CD4-positive, alpha-beta T cell treated with Interleukin-12 subunit alpha and Interleukin-12 subunit beta, for 1 hour (primary cell): ENCODE data around the gene TTC29.
"Not testable (repeated sequence)": the region's sequence is repeated elsewhere in the genome, so short reads cannot be mapped to it uniquely, and the experiment has no call there.

Source experiments
- DNase-seq: peaks from one replicate; pipeline ENCODE4 v3.0.0-alpha.2; 2020

Gene TTC29

DNA sequence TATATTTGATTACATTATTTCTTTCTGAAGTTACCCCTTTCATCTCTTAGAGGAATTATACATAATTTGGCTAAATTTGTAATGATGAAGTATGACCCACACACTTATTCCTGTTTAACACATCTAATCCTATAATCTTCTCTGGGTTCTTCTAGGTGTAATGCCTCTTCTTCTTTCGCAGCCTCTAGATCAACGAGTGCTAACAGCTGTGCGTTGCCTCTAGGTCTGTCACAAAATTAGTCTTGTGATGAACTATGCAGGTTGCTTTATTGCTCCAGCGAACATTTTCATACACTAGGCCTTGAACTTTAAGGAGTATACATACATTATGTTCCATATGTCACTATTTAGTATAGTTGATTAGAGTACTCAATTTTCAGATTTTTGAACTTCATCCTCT, 89.9 kb downstream of the TTC29 start:
- no peak for DNase-seq

DNA sequence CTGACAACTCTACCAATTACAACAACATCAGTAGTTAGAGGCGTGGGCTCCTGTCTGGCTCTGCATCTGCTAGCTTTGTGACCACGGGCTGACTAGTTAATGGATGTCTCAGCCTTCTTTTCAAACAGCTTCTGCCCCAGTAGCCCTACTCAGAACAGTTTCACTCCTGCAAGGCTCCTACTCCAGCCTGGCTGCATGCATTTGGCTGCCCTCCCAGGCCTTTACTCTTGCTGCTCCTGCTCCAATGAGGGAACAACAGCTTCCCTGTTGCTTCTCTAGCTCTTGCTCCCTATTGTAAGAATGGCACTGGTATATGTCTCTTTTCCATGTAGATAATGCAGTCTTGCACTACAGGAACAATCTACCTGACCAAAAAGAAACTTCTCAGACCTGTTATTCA, 93.3 kb downstream of the TTC29 start:
- no peak for DNase-seq

DNA sequence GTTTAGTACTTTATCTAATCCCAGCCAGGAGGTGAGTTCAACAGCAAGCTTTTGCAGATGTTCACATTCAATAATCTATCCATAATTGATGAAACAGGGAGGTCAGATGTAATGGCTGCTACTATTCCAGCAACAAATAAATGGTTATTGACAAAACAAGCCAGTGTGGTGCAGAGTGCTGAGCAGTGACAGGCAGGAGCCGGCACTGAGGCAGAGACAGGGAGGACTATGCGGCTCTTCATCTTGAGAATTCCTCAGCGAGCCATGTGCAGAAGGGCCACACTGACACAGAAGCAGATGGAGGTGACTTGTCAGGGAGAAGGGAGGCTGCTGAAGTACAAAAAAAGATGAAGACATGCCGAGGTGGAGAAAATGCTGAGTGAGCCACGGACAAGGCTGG, 98.3 kb downstream of the TTC29 start:
- DNase-seq, result no peak

DNA sequence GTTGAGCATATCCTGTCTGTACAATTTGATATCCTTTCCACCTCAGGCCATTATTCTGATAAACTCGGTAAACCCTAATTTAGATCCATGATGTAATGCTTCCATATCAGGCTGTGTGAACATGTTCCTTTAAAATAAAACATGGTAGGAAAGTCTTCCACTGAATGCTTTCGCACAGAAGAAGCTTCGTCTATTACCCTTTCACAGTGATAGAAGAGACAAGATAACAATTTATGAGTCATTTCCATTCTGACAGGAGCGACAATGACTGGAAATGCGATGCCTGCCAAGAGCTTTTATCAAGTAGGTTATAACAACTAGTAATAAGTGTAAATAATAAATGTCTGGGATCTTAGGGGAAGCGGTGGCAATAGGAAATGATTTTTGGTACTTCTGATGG, 98.8 kb downstream of the TTC29 start:
- DNase-seq, result no peak

DNA sequence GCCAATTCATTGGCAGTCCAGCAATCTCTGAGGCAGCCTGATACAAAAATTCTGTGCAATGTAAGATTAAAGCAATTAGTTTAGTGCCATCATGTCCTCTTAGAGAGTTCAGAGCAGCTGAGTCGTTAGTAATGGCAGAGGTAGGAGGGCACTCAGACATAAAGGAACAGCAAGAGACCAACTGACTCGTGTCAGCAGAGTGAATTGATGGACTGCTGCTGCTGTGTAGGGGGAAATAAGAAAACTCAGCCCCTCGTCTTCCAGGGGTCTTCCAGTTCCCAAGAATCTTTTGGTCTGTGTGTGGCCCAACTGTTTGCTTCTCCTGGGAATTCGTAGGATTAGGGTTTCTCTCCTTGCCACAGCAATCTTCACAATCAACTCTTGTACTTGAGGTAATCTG, 100.9 kb downstream of the TTC29 start:
- DNase-seq, result no peak

DNA sequence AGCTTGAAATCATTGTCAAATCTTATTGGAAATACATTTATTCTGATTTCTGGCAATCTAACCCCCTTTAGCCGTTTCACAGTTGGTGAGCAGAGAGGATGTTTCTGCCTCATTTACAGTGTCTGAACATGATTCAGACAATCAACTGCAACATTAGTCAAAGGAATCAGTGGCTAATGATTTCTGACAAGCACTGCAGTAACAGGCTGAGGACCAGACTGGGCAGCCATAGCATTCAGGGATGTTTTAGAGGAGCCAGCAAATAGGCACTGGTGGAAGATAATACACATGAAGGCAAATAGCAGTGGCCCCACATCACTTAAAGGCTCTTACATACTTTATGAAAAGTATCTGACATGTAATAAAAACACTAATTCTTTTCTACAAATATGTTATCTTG, 102.8 kb downstream of the TTC29 start:
- DNase-seq, result no peak

DNA sequence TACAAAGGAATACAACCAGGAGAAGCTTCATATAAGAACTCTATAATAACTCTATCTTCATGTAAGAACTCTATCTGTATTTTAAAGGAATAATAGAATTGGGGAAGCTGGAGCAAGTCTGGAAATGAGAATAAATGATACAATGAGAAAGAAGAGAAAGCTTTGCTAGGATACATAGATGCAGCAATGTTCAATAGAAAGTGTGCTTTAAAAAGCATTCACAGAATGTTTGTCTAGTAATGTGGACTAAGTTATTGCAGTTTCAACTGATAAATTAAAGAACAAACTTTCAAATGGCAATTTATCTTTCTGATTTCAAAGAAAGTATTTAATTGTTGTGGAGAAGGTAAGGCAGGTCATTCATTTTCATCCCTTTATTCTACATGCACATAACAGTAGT, 104.9 kb downstream of the TTC29 start:
- DNase-seq, result no peak

DNA sequence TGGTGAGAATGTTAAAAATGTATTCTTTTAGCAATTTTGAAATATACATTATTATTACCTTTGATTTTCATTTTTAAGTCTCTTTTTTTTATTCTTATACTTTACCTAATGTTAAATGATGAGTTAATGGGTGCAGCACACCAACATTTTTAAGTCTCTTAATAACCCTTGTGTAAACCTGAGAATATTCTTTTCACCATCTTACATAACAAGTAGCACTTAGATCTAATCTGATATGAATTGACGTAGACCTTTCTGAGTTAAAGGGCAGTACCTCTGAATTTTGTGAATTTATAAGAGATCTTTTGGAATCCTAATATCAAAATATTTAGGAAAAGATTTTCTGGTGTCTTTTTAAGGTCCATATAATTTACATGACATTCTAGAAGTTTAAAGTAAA, 110.6 kb downstream of the TTC29 start:
- no peak for DNase-seq

DNA sequence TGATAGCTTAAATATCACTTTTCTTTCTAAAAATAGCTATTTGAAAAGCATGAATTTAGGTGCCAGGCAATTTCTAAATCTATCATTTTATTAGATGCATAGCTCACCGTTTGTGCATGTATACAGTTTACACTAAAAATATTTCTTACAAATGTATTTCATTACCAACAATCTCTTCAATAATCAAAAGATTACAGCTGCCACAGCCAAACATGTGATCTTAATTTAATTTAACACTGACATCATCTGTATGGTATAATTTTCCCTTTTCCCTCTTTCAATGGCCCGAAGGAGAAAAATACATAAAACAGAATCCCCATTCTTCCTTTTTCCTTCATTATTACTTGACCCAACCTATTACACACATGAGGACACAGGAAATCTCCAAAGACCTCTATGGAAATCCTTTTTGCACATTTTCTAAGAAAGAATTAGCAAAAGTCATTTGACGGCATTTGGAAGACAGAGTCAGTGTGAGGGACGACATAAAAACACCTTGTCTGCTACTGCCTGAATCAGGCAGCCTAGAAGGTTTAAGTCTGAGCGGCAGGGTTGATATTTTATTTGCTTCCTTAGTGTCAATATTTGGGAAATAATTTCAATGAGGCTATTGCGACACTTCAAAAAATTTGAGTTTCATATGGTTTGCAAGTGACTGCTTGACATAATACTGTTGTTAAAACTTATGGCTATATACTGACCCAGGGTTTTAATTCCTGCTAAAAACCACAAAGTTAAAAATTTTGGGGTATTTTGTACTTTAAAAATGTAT, 111.2 kb downstream of the TTC29 start:
- DNase-seq, result no peak

DNA sequence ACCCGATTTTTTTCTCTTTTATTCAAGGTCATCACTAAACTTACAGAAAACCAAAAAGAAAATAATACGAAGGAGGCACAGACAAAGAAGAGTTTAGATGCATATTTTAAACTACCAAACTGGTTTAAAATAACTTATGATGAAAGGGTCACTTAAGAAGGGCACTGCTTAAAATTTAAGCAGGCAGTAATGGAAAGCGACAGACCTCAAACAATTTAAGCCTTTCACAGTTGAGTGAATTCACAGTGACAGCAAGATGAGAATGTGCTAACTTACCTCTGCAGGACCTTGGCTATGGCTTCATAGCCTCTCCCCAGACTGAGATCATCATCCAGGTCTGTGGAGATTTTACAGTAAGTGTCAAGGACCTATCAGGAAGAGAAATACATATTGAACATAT, 112.1 kb downstream of the TTC29 start:
- no peak for DNase-seq

DNA sequence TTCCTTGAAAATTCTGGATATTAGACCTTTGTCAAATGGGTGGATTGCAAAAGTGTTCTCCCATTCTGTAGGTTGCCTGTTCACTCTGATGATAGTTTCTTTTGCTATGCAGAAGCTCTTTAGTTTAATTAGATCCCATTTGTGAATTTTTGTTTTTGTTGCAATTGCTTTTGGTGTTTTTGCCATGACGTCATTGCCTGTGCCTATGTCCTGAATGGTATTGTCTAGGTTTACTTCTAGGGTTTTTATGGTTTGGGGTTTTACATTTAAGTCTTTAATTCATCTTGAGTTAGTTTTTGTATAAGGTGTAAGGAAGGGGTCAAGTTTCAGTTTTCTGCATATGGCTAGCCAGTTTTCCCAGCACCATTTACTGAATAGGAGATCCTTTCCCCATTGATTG, 122.7 kb downstream of the TTC29 start:
- DNase-seq, result not testable (repeated sequence)

DNA sequence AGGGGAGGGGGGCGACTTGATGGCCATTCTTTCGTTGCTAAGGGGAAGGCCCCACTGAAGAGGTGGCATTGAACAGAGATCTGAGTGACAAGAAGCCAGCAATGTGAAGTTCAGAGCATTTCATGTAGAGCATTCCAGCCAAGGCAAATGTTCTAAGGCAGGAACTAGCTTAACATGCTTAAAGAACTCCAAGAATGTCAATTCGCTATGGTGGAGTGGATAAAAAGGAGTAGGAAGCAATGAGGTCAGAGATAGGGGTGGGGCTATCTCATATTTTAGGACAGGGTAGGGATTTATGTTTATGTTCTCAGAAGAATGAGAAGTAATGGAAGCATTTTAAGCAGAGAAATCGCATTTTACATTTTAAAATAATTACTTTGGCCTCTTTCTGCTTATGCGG, 130.9 kb downstream of the TTC29 start:
- DNase-seq, result no peak

DNA sequence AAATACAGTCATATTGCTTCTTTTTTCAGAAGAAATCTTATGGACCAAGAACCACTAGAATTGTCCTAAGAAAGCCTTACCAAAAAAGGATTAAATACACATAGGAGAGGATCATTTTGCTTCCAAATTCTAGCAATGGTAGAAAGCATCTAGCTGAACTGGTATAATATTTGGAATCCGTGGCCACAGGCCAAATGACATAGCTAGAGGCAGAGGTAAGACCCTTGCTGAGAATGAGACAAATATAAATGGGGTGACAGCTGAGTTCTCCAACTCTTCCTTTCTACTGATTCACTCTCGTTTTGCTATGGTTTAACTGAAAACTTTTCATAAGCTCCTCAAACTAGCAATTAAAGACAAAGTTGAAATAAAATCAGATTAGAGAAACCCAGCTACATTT, 150.0 kb downstream of the TTC29 start:
- DNase-seq, result no peak

DNA sequence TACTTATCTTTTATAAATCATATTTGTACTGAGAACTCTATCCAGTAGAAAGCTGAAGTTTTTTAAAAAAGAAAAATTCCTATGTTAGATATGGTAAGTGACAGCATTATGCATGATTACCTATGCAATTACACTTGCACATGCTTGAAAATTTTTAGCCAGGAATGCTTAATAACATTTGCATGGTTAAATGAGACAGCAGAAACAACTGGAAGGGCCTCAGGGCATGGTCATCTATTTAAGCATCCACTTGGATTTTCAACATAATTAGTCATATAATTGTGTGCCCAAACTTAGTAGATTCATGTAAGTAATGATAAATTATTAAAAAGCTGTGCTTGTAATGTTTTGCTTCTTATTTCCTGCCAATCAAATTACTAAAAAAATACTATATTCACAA, 151.9 kb downstream of the TTC29 start:
- DNase-seq, result no peak

DNA sequence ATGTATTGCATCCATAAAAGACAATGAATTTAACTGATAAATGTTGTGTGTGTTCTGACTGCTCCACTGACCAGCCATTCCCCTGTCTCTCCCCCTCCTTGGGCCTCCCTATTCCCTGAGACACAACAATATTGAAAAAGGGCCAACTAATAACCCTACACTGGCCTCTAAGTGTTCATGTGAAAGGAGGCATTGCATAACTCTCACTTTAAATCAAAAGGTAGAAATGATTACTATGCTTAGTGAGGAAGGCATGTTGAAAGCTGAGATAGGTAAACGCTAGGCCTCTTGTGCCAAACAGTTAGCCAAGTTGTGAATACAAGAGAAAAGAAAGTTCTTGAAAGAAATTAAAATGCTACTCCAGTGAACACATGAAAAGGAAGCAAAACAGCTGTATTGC, 154.2 kb downstream of the TTC29 start:
- no peak for DNase-seq

DNA sequence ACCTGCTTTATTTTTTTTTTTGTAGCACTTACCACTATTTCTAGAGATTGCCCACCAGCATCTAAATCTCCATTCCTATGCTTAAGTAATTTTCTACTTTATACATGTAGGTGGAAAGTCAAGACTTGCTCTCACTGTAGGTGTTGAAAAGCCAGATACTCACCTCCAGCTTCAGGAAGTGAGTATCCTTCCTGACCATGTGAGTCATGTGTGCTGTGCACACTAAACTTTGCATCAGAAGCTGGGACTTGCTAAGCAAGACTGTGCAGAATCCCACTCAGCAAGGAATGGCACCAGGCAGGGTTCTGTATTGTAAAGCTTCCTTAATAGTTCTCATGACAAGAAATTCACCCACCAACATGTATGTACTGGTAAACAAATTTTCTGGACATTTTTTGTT, 155.1 kb downstream of the TTC29 start:
- no peak for DNase-seq

DNA sequence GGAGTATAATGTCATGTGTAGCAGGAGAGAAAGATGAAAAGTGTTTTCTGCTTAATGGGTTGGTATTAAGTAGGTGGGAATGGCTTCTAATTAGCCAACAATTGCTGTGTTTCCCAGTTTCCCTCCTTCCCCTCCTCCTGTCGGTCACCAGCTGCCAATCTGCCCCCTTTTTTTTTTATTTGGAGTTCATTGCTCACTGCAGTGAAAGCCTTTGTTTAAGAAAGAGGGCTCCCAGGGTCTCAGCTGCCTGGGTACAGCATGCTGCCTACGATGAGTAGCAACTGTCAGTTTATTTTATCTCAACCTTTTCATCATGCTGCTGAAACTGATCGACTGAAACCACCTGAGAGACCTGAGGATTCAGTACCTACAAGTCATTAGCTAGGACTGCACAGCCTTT, 157.9 kb downstream of the TTC29 start:
- DNase-seq, result no peak

DNA sequence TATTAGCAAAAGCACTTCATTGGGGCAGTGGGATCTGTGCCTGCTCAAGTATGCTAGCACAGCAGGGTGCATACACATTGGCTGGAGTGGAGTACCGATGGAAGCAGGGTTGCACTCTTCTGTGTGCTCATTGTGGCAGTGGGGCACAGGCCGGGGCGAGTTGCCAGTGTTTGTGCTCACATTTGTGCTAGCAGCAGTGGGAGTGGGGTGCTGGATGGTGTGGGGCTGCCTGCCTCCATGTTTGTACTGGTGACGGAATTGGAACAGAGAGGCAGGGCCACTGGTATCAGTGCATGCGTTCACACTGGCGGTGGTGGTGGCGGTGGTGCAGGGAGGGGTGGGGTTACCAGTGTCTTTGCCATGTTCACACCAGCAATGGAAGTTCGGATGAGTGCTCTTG, 169.0 kb downstream of the TTC29 start:
- DNase-seq, result no peak

DNA sequence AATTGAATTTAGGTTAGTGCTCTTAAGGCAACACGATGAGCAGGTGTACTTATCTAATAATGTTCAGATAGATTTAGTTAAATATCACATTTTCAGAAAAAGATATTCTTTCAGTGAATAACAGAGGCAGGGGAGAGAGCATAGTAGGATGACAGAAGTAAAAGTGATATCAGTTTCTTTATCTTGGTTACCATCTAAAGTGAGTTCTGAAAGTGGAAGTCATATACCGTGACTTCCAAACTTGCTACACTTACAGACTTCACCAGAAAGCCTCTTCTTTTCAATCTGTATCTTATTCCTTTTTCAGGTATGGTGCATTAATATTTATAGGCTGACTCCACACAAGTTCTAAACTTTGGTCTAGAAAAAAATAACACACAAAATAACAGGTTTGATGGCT, 182.1 kb downstream of the TTC29 start:
- DNase-seq, result no peak

DNA sequence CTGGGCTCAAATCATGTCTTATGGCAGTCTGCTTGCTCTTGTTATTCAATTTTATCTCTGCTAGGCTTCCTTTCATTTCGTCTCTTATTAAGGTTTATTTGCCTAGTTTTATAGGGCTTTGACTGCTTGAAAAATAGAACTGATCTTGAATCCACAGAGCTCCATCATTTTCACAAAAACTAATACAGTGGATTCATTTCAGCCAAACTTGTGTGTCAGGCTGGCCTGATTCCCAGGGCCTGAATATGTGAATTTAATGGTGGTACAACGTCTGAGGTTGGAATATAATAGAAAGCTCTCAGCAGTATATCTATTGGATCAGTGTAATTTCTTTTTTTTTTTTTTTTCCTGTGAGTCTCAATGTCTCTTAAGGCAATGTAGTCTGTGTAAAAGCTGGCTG, 183.6 kb downstream of the TTC29 start:
- no peak for DNase-seq

DNA sequence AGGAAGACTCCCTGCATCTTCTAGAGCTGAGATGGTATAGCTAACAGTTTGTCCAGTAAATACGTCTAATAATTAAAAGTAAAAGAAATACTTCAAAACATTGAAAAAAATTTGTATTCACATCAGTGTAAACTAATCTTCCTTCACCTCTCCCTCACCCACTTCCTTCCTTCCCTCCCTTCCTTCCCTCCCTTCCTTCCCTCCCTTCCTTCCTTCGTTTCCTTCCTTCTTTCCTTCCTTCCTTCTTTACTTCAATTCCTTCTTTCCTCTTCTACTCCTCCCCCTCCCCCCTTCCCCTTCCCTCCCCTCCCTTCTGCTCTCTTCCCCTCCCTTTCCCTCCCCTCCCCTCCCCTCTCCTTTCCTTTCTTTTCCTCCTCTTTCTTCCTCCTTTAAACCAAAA, 203.2 kb downstream of the TTC29 start:
- DNase-seq, result no peak

DNA sequence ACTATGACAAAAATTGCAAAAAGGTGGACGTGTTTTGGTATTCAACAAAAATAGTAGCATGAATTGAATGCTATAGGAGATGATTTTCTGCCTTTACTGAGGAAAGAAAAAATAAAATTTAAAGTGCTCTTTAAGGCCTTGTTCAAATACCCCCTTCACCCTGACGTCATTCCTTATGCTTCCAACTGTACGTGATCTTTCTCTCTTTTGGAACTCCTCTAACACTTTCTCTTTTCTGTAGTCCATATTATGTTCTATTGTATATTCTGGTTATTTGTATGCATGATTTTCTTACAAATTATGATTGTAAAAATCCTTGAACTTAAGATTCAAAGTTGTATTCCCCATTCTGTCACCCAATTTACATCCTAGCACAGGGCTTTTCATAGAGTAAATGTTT, 206.5 kb downstream of the TTC29 start:
- no peak for DNase-seq

DNA sequence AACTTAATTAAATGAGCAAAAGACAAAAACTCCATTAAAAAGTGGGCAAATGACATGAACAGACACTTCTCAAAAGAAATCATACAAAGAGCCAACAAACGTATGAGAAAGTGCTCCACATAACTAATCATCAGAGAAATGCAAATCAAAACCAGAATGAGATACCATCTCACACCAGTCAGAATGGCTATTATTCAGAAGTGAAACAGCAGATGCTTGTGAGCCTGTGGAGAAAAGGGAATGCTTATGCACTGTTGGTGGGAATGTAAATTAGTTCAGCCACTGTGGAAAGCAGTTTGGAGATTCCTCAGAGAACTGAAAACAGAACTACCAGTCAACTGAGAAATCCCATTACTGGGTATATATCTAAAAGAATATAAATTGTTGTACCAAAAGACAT, 222.1 kb downstream of the TTC29 start:
- not testable (repeated sequence) for DNase-seq

DNA sequence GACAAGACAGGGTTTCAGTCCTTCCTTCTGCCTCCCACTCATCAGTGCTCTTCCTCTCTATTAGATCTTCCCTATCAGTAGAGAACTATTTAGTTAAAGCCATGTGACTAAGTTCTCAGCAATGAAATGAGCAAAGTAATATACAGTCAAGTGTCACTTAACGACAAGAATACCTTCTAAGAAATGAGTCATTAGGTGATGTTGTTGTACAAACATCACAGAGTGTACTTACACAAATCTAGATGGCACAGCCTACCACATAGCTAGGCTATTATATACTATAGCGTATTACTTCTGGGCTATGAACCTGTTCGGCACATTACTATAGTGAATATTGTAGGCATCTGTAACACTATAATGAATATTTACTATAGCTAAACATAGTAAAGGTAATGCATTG, 235.7 kb downstream of the TTC29 start:
- DNase-seq, result no peak

DNA sequence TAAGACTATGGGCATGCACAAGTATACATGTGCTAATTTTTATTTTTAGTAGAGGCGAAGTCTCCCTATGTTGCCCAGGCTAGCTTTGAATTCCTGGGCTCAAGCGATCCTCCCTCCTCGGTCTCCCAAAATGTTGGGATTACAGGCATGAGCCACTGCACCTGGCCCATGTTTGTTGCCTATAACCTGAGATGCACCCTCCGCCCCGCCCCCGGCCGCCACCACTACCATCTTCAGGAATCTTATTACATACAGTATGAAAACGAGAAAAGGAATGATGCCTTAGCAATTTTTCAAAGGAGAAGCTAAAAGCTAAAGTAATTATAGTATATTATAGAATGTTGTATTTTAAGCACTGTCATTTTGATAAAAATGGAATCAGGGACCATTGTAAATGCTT, 245.8 kb downstream of the TTC29 start:
- no peak for DNase-seq
